ENCODE results near the gene NR2E3.
"Not testable (repeated sequence)": the region's sequence is repeated elsewhere in the genome, so short reads cannot be mapped to it uniquely, and the experiment has no call there.

- TF ChIP-seq EZH2 (IDR thresholded peaks at IDR 0.05; ENCODE audit: insufficient read depth, poor library complexity, severe bottlenecking); EZH2phosphoT487 (IDR thresholded peaks at IDR 0.05; ENCODE audit: insufficient read depth, low read depth): not testable (repeated sequence)
Observed at GRCh38 chr15:71858232-71858631, 47.9 kb downstream of the NR2E3 start.
